HL-60 (cell line): ENCODE data around the gene MOCS3.

ENCODE experiments used
- DNase-seq, 2 experiments: peaks; one replicate each; pipeline ENCODE4 v3.0.0-alpha.2; 2010 to 2020; ENCODE audit warnings: low read depth in 1 of 2, low spot score in 1 of 2
- H3K27ac ChIP-seq: fragments of 250-450 bp; sonication (Bioruptor Pico); replicated peaks from 2 replicates; pipeline ENCODE4 v1.5.1; 2020; ENCODE audit warnings: mild to moderate bottlenecking, moderate library complexity
- H3K27me3 ChIP-seq: fragments of 250-450 bp; sonication (Bioruptor Pico); 2 replicates; pipeline ENCODE4 v1.5.1; 2021; ENCODE audit warnings: mild to moderate bottlenecking, moderate library complexity; ENCODE audit not compliant: insufficient read depth, poor library complexity, severe bottlenecking
- H3K4me3 ChIP-seq: replicated peaks from 2 replicates; pipeline ENCODE4 v1.5.1; 2011; ENCODE audit warnings: mild to moderate bottlenecking, control low read depth, low read length; ENCODE audit not compliant: insufficient read depth
- CTCF ChIP-seq: IDR thresholded peaks from one replicate; pipeline ENCODE4 v1.5.1; 2011; ENCODE audit warnings: low read length, control low read depth, inconsistent platforms; ENCODE audit not compliant: insufficient read depth
- GABPA ChIP-seq: IDR thresholded peaks from 2 replicates; pipeline ENCODE4 v1.6.1; 2012; ENCODE audit warnings: low read depth
- POLR2AphosphoS5 ChIP-seq: IDR thresholded peaks from 2 replicates; pipeline ENCODE4 v1.6.1; 2012; ENCODE audit warnings: low read depth
- SPI1 ChIP-seq: IDR thresholded peaks from 2 replicates; pipeline ENCODE4 v1.6.1; 2012; ENCODE audit warnings: low read depth, mild to moderate bottlenecking, borderline replicate concordance
- TF ChIP-seq, protein P1 (sequence below): IDR thresholded peaks from 2 replicates; pipeline ENCODE4 v1.6.1; 2012; ENCODE audit warnings: low read depth; ENCODE audit not compliant: insufficient replicate concordance

Gene MOCS3

DNA sequence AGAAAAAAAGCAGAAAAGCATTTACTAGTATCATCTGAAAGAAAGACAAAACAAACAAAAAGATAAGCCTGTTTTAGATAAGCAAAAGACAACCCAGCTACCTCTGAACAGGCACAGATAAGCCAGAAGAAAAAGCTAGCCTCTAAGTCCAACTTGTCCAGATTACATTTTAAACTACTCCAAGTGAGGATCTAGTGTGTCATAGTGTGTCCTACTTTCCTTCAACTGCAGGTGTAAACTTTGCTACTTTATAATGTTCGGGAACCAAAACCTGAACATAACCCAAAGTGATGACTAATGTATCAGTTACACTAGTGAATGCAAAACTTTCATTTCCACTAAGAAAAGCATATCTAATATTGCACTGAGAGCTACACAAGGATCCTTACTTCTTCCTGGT lies 46.9 kb upstream of the MOCS3 start:
- H3K4me3 ChIP-seq, result no peak overlapping the region
- no peaks in the 10 kb centered on the region for H3K27me3 ChIP-seq
- TF ChIP-seq POLR2AphosphoS5, result no peak
- H3K27ac ChIP-seq, result no peak overlapping the region
- no peak for DNase-seq

DNA sequence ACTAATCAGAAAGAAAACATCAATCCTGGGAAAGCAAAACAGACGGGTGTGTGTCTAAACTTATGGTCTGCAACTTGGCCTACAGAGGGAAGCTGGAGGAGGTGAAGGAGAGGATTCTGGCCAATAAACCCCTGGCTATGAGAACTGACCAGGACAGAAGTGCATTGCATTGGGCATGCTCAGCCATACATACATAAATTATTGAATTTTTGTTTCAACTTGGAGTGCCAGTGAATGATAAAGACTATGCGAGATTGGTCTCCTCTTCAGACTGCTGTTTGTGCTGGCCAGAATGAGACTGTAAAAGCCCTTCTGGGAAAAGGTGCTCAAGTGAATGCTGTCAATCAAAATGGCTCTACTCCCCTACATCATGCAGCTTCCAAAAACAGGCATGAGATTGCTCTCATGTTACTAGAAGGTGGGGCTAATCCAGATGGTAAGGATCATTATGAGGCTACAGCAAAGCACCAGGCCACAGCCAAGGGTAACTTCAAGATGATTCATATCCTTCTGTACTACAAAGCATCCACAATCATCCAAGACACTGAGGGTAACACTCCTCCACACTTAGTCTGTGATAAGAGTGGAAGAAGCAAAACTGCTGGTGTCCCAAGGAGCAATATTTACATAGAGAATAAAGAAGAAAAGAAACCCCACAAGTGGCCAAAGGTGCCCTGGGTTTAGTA lies 44.8 kb upstream of the MOCS3 start:
- no peaks in the 10 kb centered on the region for H3K27me3 ChIP-seq
- TF ChIP-seq CTCF (no peak), POLR2AphosphoS5 (no peak), SPI1 (no peak), GABPA (no peak)
- TF ChIP-seq, protein P1, sequence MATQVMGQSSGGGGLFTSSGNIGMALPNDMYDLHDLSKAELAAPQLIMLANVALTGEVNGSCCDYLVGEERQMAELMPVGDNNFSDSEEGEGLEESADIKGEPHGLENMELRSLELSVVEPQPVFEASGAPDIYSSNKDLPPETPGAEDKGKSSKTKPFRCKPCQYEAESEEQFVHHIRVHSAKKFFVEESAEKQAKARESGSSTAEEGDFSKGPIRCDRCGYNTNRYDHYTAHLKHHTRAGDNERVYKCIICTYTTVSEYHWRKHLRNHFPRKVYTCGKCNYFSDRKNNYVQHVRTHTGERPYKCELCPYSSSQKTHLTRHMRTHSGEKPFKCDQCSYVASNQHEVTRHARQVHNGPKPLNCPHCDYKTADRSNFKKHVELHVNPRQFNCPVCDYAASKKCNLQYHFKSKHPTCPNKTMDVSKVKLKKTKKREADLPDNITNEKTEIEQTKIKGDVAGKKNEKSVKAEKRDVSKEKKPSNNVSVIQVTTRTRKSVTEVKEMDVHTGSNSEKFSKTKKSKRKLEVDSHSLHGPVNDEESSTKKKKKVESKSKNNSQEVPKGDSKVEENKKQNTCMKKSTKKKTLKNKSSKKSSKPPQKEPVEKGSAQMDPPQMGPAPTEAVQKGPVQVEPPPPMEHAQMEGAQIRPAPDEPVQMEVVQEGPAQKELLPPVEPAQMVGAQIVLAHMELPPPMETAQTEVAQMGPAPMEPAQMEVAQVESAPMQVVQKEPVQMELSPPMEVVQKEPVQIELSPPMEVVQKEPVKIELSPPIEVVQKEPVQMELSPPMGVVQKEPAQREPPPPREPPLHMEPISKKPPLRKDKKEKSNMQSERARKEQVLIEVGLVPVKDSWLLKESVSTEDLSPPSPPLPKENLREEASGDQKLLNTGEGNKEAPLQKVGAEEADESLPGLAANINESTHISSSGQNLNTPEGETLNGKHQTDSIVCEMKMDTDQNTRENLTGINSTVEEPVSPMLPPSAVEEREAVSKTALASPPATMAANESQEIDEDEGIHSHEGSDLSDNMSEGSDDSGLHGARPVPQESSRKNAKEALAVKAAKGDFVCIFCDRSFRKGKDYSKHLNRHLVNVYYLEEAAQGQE, result no peak
- H3K4me3 ChIP-seq, result no peak overlapping the region
- no peak for DNase-seq
- H3K27ac ChIP-seq, result no peak overlapping the region

DNA sequence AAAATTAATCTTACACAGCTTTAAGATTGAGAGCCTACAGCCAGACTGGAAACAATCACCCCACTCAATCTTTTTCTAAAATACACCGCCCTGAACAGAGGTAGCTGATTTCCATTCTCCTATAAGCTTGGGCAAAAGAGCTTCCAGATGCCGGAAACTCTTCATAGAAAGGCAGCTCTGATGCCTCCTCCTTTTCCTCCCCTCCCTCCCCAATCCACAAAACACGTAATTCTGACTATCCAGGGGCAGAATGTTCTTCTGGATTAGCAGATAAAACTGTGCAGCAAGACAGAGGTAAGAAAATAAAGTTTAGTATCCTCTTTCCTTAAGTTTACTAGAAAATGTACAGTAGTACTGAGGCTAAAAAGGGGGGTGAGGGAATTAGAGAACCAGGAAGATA lies 43.2 kb upstream of the MOCS3 start:
- Histone ChIP-seq H3K27ac (no peak overlapping the region), H3K27me3 (no peaks in the 10 kb centered on the region), H3K4me3 (no peak overlapping the region)
- no peak for DNase-seq
- TF ChIP-seq GABPA (no peak), SPI1 (no peak), CTCF (no peak), POLR2AphosphoS5 (no peak)
- TF ChIP-seq, protein P1, result no peak

DNA sequence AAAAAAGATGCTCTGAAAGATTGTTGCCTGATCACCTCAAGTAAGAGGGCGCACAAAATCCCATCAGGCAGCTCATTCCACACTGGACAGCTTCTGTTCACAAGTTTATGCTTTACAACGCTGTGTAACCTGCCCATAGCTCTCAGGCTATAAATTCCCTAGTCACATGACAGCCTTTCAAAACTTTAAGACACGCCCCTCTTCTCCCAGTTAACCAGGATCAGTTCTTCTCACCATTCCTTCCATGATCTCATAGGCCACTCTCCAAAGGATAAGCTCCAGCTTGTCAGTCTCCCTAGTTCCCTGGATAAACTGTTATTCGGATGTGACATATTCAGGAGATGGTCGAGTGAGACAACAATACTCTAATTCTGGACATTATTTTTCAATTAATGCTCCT lies 42.4 kb upstream of the MOCS3 start:
- no peak overlapping the region for H3K27ac ChIP-seq
- H3K27me3 ChIP-seq, result no peaks in the 10 kb centered on the region
- no peak for TF ChIP-seq CTCF
- no peak for DNase-seq
- no peak overlapping the region for H3K4me3 ChIP-seq
